Mesenchymal stem cell (in vitro differentiated cells and primary cell): ENCODE results near the gene MTA1.

Source experiments
- DNase-seq: peaks from one replicate; pipeline ENCODE4 v3.0.0-alpha.2; 2013
- H2AFZ ChIP-seq: one replicate; pipeline ENCODE4 v1.6.1; 2013; ENCODE audit warnings: low read depth, mild to moderate bottlenecking, control low read depth, inconsistent platforms, low read length, moderate library complexity
- H2AK5ac ChIP-seq: 2 replicates; pipeline ENCODE4 v1.6.1; 2013; ENCODE audit warnings: low read length, moderate library complexity, mild to moderate bottlenecking, inconsistent platforms; ENCODE audit not compliant: severe bottlenecking
- H2BK120ac ChIP-seq: one replicate; pipeline ENCODE4 v1.6.1; 2013; ENCODE audit warnings: low read depth, mild to moderate bottlenecking, inconsistent platforms, low read length, moderate library complexity
- H2BK12ac ChIP-seq, 2 experiments: one replicate each; pipeline ENCODE4 v1.6.1; 2013; ENCODE audit warnings: inconsistent platforms in 2 of 2, low read length in 2 of 2, mild to moderate bottlenecking in 2 of 2, moderate library complexity in 2 of 2, control low read depth in 1 of 2
- H2BK15ac ChIP-seq: one replicate; pipeline ENCODE4 v1.6.1; 2013; ENCODE audit warnings: mild to moderate bottlenecking, low read depth, inconsistent platforms; ENCODE audit not compliant: poor library complexity, severe bottlenecking
- H2BK5ac ChIP-seq: 2 replicates; pipeline ENCODE4 v1.6.1; 2013; ENCODE audit warnings: low read depth, mild to moderate bottlenecking, low read length, control low read depth, inconsistent platforms; ENCODE audit not compliant: poor library complexity, severe bottlenecking
- H3K14ac ChIP-seq, 2 experiments: one replicate each; pipeline ENCODE4 v1.6.1; 2013; ENCODE audit warnings: inconsistent platforms in 2 of 2, low read length in 2 of 2, control low read depth in 1 of 2, mild to moderate bottlenecking in 1 of 2, moderate library complexity in 1 of 2
- H3K18ac ChIP-seq, 2 experiments: one replicate each; pipeline ENCODE4 v1.6.1; 2013; ENCODE audit warnings: inconsistent platforms in 2 of 2, low read length in 2 of 2, control low read depth in 1 of 2, low read depth in 1 of 2, mild to moderate bottlenecking in 1 of 2
- H3K23ac ChIP-seq, 2 experiments: one replicate each; pipeline ENCODE4 v1.6.1; 2013; ENCODE audit warnings: inconsistent platforms in 2 of 2, low read length in 2 of 2, mild to moderate bottlenecking in 2 of 2, moderate library complexity in 2 of 2, control low read depth in 1 of 2
- H3K27ac ChIP-seq: 2 replicates; pipeline ENCODE4 v1.5.1; 2013; ENCODE audit warnings: mild to moderate bottlenecking, moderate library complexity, low read length, control low read depth, inconsistent platforms; ENCODE audit not compliant: poor library complexity, severe bottlenecking
- H3K27me3 ChIP-seq, 2 experiments: 2 replicates each; pipeline versions ENCODE4 v1.6.1 to v1.7.0; 2013; ENCODE audit warnings: low read length in 2 of 2, mild to moderate bottlenecking in 2 of 2, moderate library complexity in 2 of 2, control low read depth in 1 of 2, inconsistent platforms in 1 of 2; ENCODE audit not compliant: control insufficient read depth in 1 of 2, insufficient read depth in 1 of 2
- H3K36me3 ChIP-seq, 2 experiments: 2 replicates each; pipeline versions ENCODE4 v1.6.1 to v1.7.0; 2013; ENCODE audit warnings: low read length in 2 of 2, control low read depth in 1 of 2, inconsistent platforms in 1 of 2, low read depth in 1 of 2, mild to moderate bottlenecking in 1 of 2; ENCODE audit not compliant: insufficient read depth in 2 of 2, control insufficient read depth in 1 of 2
- H3K4ac ChIP-seq, 2 experiments: one replicate each; pipeline ENCODE4 v1.6.1; 2013; ENCODE audit warnings: inconsistent platforms in 2 of 2, low read length in 2 of 2, mild to moderate bottlenecking in 2 of 2, moderate library complexity in 2 of 2, control low read depth in 1 of 2, low read depth in 1 of 2
- H3K4me1 ChIP-seq: 2 replicates; pipeline ENCODE4 v1.6.1; 2013; ENCODE audit warnings: low read depth, low read length, control low read depth; ENCODE audit not compliant: control insufficient read depth, insufficient read depth
- H3K4me2 ChIP-seq: 2 replicates; pipeline ENCODE4 v1.6.1; 2013; ENCODE audit warnings: low read length, mild to moderate bottlenecking, inconsistent platforms; ENCODE audit not compliant: poor library complexity, severe bottlenecking
- H3K4me3 ChIP-seq, 2 experiments: 2 replicates each; pipeline versions ENCODE4 v1.5.1 to v1.7.0; 2013; ENCODE audit warnings: low read length in 2 of 2, mild to moderate bottlenecking in 2 of 2, control low read depth in 1 of 2, low read depth in 1 of 2; ENCODE audit not compliant: insufficient read depth in 1 of 2
- H3K79me1 ChIP-seq: replicated peaks from 2 replicates; pipeline ENCODE4 v1.6.1; 2013; ENCODE audit warnings: mild to moderate bottlenecking, control low read depth, low read length, inconsistent platforms; ENCODE audit not compliant: poor library complexity, severe bottlenecking
- H3K9ac ChIP-seq: 2 replicates; pipeline ENCODE4 v1.7.0; 2013; ENCODE audit warnings: mild to moderate bottlenecking, low read length, moderate library complexity
- H3K9me3 ChIP-seq: 2 replicates; pipeline ENCODE4 v1.7.0; 2013; ENCODE audit warnings: mild to moderate bottlenecking, low read length; ENCODE audit not compliant: control insufficient read depth
- H4K8ac ChIP-seq: one replicate; pipeline ENCODE4 v1.6.1; 2013; ENCODE audit warnings: inconsistent platforms, mild to moderate bottlenecking, low read length, moderate library complexity
- H4K91ac ChIP-seq: one replicate; pipeline ENCODE4 v1.6.1; 2013; ENCODE audit warnings: mild to moderate bottlenecking, low read length, inconsistent platforms
- WGBS: methylation state at CpG from one replicate; pipeline ENCODE4 v1.1.7; 2013; ENCODE audit warnings: mixed read lengths; 5-methylcytosine and 5-hydroxymethylcytosine counted together

Gene MTA1

DNA sequence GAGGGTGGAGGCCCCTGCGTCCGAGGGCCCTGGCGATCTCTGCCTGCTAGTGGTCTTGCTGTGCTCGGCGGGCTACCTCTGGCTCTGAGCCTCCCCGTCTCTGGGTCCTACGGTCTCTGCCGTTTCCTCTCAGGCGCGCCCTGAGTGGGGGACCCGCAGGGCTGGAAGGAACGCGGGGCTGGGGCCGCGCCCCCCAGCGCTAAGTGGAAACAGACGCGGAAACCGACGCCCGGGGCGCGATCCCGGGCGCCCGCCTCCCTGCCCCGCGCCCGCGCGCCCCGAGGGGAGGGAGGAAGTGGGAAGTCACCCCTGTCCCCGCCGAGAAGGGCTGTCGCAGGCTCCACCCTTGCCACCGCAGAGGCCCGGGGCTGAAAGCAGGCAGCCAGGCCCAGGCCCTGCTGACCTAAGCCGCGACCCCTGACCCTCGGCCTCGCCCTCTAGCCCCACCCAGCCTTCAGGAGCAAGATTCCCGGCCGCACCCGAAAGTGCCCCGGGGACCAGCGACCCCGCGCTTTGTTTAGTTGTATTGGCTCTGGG lies 67.9 kb downstream of the MTA1 start:
- Histone ChIP-seq H2AK5ac (no peak overlapping the region), H2BK12ac (no peak overlapping the region), H3K23ac (peak overlapping the region in 1 of 2 experiments; percentile 63), H2AFZ (no peak overlapping the region), H3K4me1 (peaks cover 42% of the 10 kb centered on the region), H3K18ac (peak overlapping the region in 1 of 2 experiments; percentile 40), H2BK120ac (no peak overlapping the region), H3K27ac (no peak overlapping the region), H3K14ac (no peak overlapping the region), H3K36me3 (peaks cover 0 to 5% of the 10 kb centered on the region in 2 experiments), H4K8ac (peak overlapping the region; percentile 21), H3K9me3 (no peaks in the 10 kb centered on the region), H3K9ac (peak overlapping the region; percentile 55), H2BK5ac (no peak overlapping the region), H3K4me2 (no peak overlapping the region), H3K4ac (no peak overlapping the region), H3K79me1 (peaks cover 1% of the 10 kb centered on the region), H2BK15ac (no peak overlapping the region), H3K4me3 (no peak overlapping the region), H4K91ac (peak overlapping the region; percentile 11), H3K27me3 (peaks cover 14 to 36% of the 10 kb centered on the region in 2 experiments)
- 31% methylated on average over 42 of the region's 48 CpGs for WGBS
- DNase-seq: no peak

DNA sequence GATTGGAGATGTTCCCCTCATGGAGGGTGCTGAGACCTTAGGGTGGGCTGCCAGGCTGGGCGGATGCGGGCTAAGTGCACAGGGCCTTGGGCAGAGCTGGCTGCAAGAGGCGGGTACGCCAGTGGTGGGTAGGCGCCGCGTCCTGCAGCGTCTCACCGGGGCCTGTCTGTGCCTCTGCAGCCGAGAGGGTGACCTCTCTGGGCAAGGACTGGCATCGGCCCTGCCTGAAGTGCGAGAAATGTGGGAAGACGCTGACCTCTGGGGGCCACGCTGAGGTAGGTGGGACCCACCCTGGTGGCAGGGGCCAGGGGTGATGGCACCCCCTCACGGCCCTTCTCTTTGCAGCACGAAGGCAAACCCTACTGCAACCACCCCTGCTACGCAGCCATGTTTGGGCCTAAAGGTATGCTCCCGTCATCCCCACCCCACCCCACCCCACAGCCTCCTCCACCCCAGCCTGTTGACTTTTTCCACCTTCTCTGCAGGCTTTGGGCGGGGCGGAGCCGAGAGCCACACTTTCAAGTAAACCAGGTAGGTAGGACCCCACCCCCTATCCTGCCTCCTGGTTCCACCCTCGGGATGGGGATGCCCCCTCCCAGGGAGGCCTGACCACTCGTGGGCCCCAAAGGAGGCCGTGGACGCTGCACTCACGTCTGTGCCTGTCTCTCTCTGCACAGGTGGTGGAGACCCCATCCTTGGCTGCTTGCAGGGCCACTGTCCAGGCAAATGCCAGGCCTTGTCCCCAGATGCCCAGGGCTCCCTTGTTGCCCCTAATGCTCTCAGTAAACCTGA lies 68.6 kb downstream of the MTA1 start:
- 94% methylated on average over 26 of the region's 26 CpGs for WGBS
- no peak overlapping the region for H2BK12ac ChIP-seq

DNA sequence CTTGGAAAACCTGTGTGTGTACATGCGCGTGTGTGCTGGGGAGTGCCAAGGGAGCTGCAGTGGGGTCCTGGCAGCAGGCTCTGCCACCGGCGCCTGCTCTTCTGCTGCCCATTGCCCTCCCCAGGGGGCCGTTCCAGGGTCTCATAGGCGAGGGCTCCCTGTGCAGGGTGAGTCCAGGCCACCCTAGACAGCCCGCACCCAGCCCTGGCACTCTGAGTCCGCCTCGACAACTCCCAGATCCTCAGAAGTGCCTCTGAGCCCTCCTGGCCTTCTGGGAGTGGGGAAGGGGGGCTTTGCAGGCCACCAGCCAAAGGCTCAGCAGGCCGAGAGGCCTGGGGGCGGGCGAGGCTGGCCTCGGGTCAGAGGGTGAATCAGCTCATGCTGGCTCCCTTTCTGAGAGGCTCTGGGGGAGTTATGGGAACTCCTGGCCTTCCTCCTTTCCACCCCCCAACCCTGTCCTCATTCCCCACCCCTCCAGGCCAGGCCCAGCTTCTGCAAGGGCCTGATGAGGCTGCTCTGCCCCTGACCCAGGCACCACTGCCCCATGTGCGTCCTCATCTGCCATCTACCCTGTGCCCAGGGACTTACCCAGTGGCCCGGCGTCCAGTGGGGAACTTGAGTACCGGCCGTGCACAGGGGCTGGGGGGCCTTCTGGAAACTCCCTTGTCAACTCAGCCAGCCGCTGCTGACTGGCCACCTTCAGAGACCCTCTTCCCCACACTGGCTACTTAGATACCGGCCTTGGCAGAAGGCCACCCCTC lies 69.3 kb downstream of the MTA1 start:
- H2BK120ac ChIP-seq: no peak overlapping the region
- no peak overlapping the region for H4K91ac ChIP-seq
- H2BK12ac ChIP-seq: no peak overlapping the region
- peak overlapping the region; percentile 41 for H2AK5ac ChIP-seq
- peaks cover 0 to 9% of the 10 kb centered on the region in 2 experiments for H3K36me3 ChIP-seq
- H4K8ac ChIP-seq: peak overlapping the region; percentile 8
- H3K4me2 ChIP-seq: no peak overlapping the region
- peak overlapping the region in 1 of 2 experiments; percentile 81 for H3K4me3 ChIP-seq
- 87% methylated on average over 18 of the region's 20 CpGs for WGBS
- no peak overlapping the region for H2AFZ ChIP-seq
- H3K27ac ChIP-seq: no peak overlapping the region
- no peaks in the 10 kb centered on the region for H3K9me3 ChIP-seq
- H3K4ac ChIP-seq: no peak overlapping the region
- H3K9ac ChIP-seq: peak overlapping the region; percentile 32
- H3K23ac ChIP-seq: no peak overlapping the region
- H3K18ac ChIP-seq: no peak overlapping the region
- H3K79me1 ChIP-seq: peaks cover 1% of the 10 kb centered on the region
- H3K27me3 ChIP-seq: peaks cover 14 to 36% of the 10 kb centered on the region in 2 experiments
- H3K14ac ChIP-seq: no peak overlapping the region
- H3K4me1 ChIP-seq: peaks cover 34% of the 10 kb centered on the region
- H2BK15ac ChIP-seq: peak overlapping the region; percentile 36
- no peak for DNase-seq
- H2BK5ac ChIP-seq: no peak overlapping the region

More for the DNA sequence above, 68.6 kb downstream of the MTA1 start:
- Histone ChIP-seq H3K27me3 (peaks cover 14 to 36% of the 10 kb centered on the region in 2 experiments), H3K9me3 (no peaks in the 10 kb centered on the region), H2BK15ac (no peak overlapping the region), H4K8ac (no peak overlapping the region), H2BK5ac (no peak overlapping the region), H3K79me1 (peaks cover 1% of the 10 kb centered on the region), H3K9ac (no peak overlapping the region), H3K4ac (no peak overlapping the region), H3K4me2 (no peak overlapping the region), H3K14ac (no peak overlapping the region), H3K4me1 (peaks cover 37% of the 10 kb centered on the region), H2AK5ac (no peak overlapping the region), H3K18ac (no peak overlapping the region), H2BK120ac (no peak overlapping the region), H3K27ac (no peak overlapping the region), H3K23ac (no peak overlapping the region), H3K4me3 (no peak overlapping the region), H2AFZ (no peak overlapping the region), H4K91ac (peak overlapping the region; percentile 11), H3K36me3 (peaks cover 0 to 9% of the 10 kb centered on the region in 2 experiments)
- DNase-seq: no peak
